Activated gamma-delta T cell treated with Interleukin-2 at 50 U/mL for 16 hours (primary cell): Measurements from ENCODE around the gene AZGP1.
"Not testable (repeated sequence)": the region's sequence is repeated elsewhere in the genome, so short reads cannot be mapped to it uniquely, and the experiment has no call there.

ENCODE experiments used
- DNase-seq: peaks from one replicate; pipeline ENCODE4 v3.0.0-alpha.2; 2020

Gene AZGP1

GRCh38 chr7:99947608-99948007, 28.2 kb downstream of the AZGP1 start:
- no peak for DNase-seq

GRCh38 chr7:99944497-99945070, 31.2 kb downstream of the AZGP1 start:
- no peak for DNase-seq

DNA sequence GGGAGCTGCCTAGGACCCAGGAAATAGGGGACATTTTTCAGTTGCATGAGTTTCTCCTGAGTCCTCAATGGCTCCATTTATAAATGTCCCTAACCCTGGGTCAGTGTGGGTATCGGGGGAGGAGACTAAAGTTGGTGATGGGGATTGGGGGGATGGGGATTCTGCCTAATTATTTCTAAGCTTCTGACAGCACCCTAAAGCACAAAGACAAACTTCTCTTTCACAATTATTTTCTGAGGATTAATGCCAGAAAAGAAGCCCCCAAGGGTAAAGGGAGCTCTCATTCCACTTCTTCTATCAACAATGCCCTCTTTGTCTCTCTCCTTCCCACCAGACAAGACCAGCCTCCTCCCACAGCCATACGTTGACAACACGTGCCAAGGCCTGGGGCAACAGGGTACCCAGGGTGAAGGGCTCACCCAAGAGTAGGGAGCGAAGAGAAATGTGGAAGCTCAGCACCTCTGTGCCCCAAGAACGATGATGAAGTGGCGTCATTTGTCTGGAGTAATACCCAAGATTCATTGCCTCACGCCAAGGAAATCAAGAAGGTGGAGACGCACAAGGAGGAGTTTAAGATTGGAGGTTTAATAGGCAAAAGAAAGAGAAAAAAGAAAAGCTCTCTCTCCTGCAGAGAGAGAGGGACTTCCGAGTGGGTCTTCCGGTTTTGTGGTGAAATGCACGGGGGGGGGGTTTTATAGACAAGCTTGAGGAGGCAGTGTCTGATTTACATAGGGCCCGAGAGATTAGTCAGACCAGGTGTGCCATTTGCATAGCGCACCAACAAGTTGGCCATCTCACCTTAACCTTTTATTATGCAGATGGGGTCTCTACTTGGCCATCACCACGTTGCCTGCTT, 32.0 kb downstream of the AZGP1 start:
- DNase-seq, result no peak

DNA sequence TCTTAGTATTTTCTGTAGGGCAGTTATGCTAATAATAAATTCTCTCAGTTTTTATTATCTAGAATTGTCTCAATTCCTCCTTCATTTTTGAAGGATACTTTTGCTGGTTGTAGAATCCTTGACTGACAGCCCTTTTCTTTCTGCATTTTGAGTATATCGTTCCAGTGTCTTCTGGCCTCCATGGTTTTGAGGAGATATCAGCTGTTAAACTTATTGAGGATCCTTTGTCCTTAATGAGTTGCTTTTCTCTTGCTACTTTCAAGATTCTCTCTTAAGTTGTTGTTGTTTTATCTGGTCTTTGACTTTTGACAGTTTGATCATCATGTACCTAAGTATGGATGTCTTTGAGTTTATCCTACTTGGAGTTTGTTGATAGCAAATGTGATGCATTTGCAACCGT, 37.5 kb downstream of the AZGP1 start:
- no peak for DNase-seq

- DNase-seq, result not testable (repeated sequence)
These were observed 40.8 kb downstream of the AZGP1 start for GRCh38 chr7:99935009-99935408.

GRCh38 chr7:99930376-99930775, 45.5 kb downstream of the AZGP1 start:
- DNase-seq, result no peak

DNA sequence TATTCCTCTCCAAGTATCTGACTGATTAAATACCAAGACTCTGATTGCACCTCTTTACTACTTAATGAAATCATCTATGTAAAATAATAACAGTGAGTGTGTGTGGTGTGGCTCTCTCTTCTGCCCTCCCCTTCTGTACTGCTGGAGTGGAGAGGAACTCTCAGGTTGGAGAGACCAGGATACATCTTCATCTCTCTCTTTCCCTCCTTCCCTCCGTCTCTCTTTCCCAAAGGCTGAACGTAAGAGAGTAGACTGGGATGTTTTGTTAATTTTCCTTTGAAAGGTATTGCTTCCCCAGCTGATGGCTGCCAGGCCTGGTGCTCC, 46.1 kb downstream of the AZGP1 start:
- DNase-seq, result no peak

DNA sequence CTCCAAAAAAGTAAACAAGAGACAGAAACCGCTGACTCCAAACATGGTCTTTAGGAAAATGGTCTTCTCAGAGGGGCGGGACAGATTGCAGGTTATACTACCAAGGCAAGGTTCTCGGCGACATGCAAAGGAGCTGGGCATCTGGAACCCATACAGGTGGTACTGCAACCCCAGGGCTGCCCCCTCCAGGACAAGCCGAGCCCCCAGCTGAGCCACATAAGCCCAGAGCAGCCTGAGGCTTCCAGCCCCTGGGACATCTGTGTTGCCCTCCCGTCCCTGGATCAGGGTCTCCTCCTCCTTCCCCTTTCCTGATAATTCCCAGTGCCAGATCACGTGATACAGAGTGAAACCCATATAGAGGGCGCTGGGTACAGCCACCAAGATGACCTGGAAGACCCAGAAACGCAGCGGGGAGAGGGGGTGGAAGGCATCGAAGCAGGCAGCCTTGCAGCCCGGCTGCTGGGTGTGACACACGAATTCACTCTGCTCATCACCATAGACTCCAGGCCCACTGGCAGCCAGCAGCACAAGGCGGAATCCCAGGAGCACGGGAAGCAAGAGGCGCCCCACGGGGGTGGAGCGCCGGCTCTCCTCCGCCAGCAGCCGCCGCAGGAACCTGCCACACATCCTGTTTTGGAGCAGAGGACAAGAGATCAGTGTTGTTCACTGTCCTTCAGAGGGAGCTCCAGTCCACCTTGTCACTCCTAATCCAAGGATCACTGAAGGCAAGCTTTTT, 46.7 kb downstream of the AZGP1 start, which contains the start of gene GJC3:
TSS of gene GJC3 (minus strand) at position 627 of the 736 bp plus-strand sequence. CDS start at position 627, 0 bp downstream.
- DNase-seq, result peak; percentile 26

GRCh38 chr7:99928188-99928587, 47.6 kb downstream of the AZGP1 start:
- no peak for DNase-seq

DNA sequence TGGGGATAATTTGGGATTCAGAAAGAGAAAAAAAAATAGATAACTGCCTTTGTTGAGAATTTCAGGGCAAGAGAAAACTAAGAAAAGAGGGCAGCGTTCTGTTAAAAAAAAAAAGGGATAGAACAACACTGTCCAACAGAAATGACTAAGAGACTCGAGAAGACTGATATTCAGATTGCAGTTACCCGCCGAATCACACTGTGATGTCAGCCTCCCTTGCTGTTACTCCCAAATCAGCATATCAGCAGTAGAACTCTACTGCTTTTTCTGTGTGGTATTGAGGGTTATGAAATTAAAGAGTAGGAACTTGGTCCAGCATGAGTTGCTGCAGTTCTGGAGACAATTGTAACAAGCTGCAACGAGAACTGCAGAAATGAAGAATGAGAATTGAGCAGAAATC, 48.3 kb downstream of the AZGP1 start:
- no peak for DNase-seq

- no peak for DNase-seq
These were observed 49.5 kb downstream of the AZGP1 start for GRCh38 chr7:99926321-99926720.

GRCh38 chr7:99923200-99923599, 52.6 kb downstream of the AZGP1 start:
- DNase-seq, result no peak

DNA sequence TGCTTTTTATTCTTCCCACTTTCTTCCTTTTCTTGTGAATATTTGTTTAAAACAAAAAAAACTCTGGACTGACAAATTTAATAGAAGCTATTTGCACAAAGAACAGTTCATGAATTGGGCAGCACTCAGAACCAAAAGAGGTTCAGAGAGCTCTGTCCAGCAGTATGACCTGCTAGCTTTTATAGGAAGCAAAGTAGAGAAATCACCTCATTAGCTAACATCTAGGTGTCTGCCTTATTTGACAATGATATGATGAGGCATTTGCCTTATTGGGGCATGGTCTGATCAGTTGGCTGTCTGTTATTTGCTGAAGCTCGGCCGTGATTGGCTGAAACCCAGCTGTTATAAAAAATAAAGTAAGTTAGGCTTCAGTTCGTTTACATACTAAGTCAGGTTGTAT, 55.7 kb downstream of the AZGP1 start:
- DNase-seq, result no peak

DNA sequence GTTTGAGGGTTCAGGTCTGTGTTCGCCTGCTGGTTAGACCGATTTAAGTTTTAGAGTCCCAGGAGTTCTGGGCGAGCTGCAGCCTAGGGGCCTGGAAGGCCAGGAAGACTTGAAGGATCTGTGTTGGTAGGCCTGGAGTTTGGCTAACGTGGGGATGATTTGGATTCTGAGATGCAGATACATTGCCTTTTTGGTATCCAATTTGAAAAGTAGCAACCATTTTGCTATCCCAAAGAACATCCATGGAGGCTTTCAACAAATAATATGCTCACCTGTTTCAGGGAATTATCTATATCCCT, 56.1 kb downstream of the AZGP1 start:
- no peak for DNase-seq

- peak; percentile 88 for DNase-seq
These were observed 56.6 kb downstream of the AZGP1 start, which contains the start of gene TRIM4 for GRCh38 chr7:99918959-99919813. Gene TRIM4 (minus strand): TSS chr7:99919530. CDS start chr7:99919401, 129 bp downstream.
